Uterus (tissue), 2 donors: ENCODE data around the gene TMEM87B.

Experiments used
- POLR2A ChIP-seq, 2 donors: fragments of 450-650 bp; IDR thresholded peaks; one replicate each; pipeline ENCODE4 v1.6.1; 2016; ENCODE audit warnings: antibody characterized with exemption in 2 of 2, mild to moderate bottlenecking in 1 of 2, moderate library complexity in 1 of 2
- TF ChIP-seq, protein P1 (sequence below), 4 experiments: fragments of 200-600 bp in 2 of 4; fragments of 450-650 bp in 2 of 4; sonication (generic) in 2 of 4; IDR thresholded peaks; one replicate each; pipeline ENCODE4 v1.5.1; 2016 to 2019; ENCODE audit warnings: antibody characterized with exemption in 4 of 4, mild to moderate bottlenecking in 2 of 4, moderate library complexity in 1 of 4

DNA sequence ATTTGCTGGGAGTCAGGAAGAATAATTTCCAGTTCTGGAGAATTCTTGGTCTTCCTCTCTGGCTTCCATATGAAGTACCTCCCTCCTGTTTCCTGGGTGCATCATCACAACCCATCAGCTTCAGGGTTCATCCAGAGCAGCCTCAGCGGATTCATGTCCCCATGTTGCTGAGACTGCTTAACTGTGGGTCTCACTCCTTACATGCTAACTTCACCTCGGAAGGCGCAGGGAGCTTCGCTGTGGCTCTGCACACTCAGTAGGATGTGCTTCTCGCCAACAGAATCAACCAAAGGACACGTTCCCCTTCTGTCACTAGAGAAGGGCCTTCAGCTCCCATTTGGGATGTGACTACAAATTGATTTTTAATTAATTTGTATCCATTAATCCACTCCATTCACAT, 107.3 kb downstream of the TMEM87B start:
- no peak for TF ChIP-seq POLR2A (IDR thresholded peaks at IDR 0.05)
- TF ChIP-seq, protein P1, sequence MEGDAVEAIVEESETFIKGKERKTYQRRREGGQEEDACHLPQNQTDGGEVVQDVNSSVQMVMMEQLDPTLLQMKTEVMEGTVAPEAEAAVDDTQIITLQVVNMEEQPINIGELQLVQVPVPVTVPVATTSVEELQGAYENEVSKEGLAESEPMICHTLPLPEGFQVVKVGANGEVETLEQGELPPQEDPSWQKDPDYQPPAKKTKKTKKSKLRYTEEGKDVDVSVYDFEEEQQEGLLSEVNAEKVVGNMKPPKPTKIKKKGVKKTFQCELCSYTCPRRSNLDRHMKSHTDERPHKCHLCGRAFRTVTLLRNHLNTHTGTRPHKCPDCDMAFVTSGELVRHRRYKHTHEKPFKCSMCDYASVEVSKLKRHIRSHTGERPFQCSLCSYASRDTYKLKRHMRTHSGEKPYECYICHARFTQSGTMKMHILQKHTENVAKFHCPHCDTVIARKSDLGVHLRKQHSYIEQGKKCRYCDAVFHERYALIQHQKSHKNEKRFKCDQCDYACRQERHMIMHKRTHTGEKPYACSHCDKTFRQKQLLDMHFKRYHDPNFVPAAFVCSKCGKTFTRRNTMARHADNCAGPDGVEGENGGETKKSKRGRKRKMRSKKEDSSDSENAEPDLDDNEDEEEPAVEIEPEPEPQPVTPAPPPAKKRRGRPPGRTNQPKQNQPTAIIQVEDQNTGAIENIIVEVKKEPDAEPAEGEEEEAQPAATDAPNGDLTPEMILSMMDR (IDR thresholded peaks at IDR 0.05), result no peak
